ENCODE measurements around the gene TMA16. TPM values are rescaled to one million over a fixed set of nuclear protein-coding genes. Genes with fewer than 3 reads are reported as not detected.

TMA16 gene
- total and polyA plus RNA-seq, 2 of the 13 experiments (the other 11 are each of a cell fraction or from before 2014, with no cell fraction given) = 8.1 to 52.5 TPM

- TF ChIP-seq HBP1 (CRISPR knock-in tag; IDR thresholded peaks at IDR 0.05; ENCODE audit: low read depth) = peak; percentile 96
- TF ChIP-seq PRDM15 (CRISPR knock-in tag; IDR thresholded peaks at IDR 0.05) = peak; percentile 75; the same call in 1 of the 2 replicates
- peak; percentile 75 for TF ChIP-seq NFYB (CRISPR knock-in tag; IDR thresholded peaks at IDR 0.05)
- TF ChIP-seq ZNF615 (CRISPR knock-in tag; IDR thresholded peaks at IDR 0.05; ENCODE audit: borderline replicate concordance) = 0 out of 2 replicates have a peak, but pooled peaks have one; percentile 49
- peak; percentile 90 for TF ChIP-seq HDAC2 (CRISPR knock-in tag; IDR thresholded peaks at IDR 0.05)
- TF ChIP-seq HNF4G (IDR thresholded peaks at IDR 0.05; ENCODE audit: borderline replicate concordance, low read depth, low read length) = no peak; the same call in 1 of the 2 replicates
- TF ChIP-seq HNF4G (CRISPR knock-in tag; IDR thresholded peaks at IDR 0.05; ENCODE audit: borderline replicate concordance, low read depth) = peak; percentile 78
- peak; percentile 84; the same call in 1 of the 2 replicates for TF ChIP-seq ZNF230 (CRISPR knock-in tag; IDR thresholded peaks at IDR 0.05)
- peak; percentile 97 for TF ChIP-seq IRF2 (CRISPR knock-in tag; IDR thresholded peaks at IDR 0.05)
- TF ChIP-seq RBFOX2 (IDR thresholded peaks at IDR 0.05; ENCODE audit: low read depth, low read length) = peak; percentile 92
- TF ChIP-seq ESRRA (CRISPR knock-in tag; IDR thresholded peaks at IDR 0.05; ENCODE audit: low read depth) = peak; percentile 81
- TF ChIP-seq XBP1 (CRISPR knock-in tag; IDR thresholded peaks at IDR 0.05) = peak; percentile 41; the same call in 1 of the 2 replicates
- peak; percentile 97; the same call in 2 of the 3 replicates for TF ChIP-seq MXI1 (IDR thresholded peaks at IDR 0.05; ENCODE audit: borderline replicate concordance, low read depth, low read length)
- TF ChIP-seq ZBTB7A (CRISPR knock-in tag; IDR thresholded peaks at IDR 0.05) = peak; percentile 61; the same call in 1 of the 2 replicates
- TF ChIP-seq NKX3-1 (CRISPR knock-in tag; IDR thresholded peaks at IDR 0.05) = peak; percentile 85; the same call in 1 of the 2 replicates
- TF ChIP-seq ZNF563 (CRISPR knock-in tag; IDR thresholded peaks at IDR 0.05) = peak; percentile 85
- TF ChIP-seq HNRNPUL1 (IDR thresholded peaks at IDR 0.05; ENCODE audit: low read depth, low read length) = no peak; the same call in 1 of the 2 replicates
- TF ChIP-seq ZBTB38 (CRISPR knock-in tag; IDR thresholded peaks at IDR 0.05) = peak; percentile 92
- TF ChIP-seq RAD21 (CRISPR knock-in tag; IDR thresholded peaks at IDR 0.05) = peak; percentile 23; the same call in 1 of the 2 replicates
- peak; percentile 87; the same call in 1 of the 2 replicates for TF ChIP-seq TOE1 (CRISPR knock-in tag; IDR thresholded peaks at IDR 0.05)
- peak; percentile 80; the same call in 1 of the 2 replicates for TF ChIP-seq ZNF589 (CRISPR knock-in tag; conservative IDR thresholded peaks at IDR 0.05)
- TF ChIP-seq KDM5B (CRISPR knock-in tag; IDR thresholded peaks at IDR 0.05; ENCODE audit: borderline replicate concordance) = peak; percentile 94; the same call in 1 of the 2 replicates
- peak; percentile 89; the same call in 1 of the 2 replicates for TF ChIP-seq SIN3A (IDR thresholded peaks at IDR 0.05; ENCODE audit: borderline replicate concordance, low read depth, low read length)
- TF ChIP-seq ZIK1 (CRISPR knock-in tag; IDR thresholded peaks at IDR 0.05; ENCODE audit: borderline replicate concordance, low read depth) = peak; percentile 72; the same call in 1 of the 2 replicates
- TF ChIP-seq ZFAT (CRISPR knock-in tag; conservative IDR thresholded peaks at IDR 0.05) = peak; percentile 64; the same call in 1 of the 2 replicates
- peak; percentile 86 for TF ChIP-seq FOXJ3 (CRISPR knock-in tag; IDR thresholded peaks at IDR 0.05; ENCODE audit: borderline replicate concordance)
Observed at GRCh38 chr4:163494360-163495241, at the start of gene TMA16 (continued).

Data from HepG2 (cell line).